Activated CD4-positive, alpha-beta T cell treated with anti-CD3 and anti-CD28 coated beads, Interleukin-2, amount 50 U/mL, for 16 hours (primary cell): ENCODE data around the gene KRTAP10-9.
"Not testable (repeated sequence)": the region's sequence is repeated elsewhere in the genome, so short reads cannot be mapped to it uniquely, and the experiment has no call there.

Source experiments
- DNase-seq: peaks from one replicate; pipeline ENCODE4 v3.0.0-alpha.2; 2020

Gene KRTAP10-9

DNA sequence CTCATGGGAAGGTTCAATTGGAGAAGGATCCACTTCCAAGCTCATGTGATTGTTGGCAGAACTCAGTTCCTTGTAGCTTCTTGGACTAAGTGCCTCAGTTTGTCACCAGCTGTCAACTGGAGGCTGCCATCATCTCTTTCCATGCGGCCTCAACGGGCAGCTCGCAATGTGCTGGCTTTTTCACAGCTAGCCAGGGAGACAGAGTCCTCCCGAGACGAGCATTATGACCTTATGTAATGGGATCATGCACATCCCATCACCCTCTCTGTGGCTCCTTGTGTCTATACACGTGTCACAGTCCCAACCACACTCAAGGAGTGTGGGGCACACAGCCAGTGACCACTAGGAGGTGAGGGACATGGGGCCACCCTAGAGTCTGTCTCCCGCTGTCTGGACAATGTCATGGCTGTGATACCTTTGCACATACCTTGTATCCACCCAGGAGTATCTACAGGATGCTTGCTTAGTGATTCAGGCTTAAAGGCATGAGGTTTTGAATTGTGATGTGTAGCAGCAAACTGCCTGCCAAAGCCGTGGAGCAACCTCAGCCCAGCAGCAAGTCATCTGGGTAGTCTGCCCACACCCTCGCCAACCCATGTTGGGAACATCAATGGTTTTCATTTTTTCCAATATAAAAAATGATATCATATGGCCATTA lies 30.7 kb upstream of the KRTAP10-9 start:
- DNase-seq = no peak

GRCh38 chr21:44598061-44598460 lies 28.8 kb upstream of the KRTAP10-9 start:
- no peak for DNase-seq

- DNase-seq = no peak
Measured at GRCh38 chr21:44599264-44600029, 27.4 kb upstream of the KRTAP10-9 start.

DNA sequence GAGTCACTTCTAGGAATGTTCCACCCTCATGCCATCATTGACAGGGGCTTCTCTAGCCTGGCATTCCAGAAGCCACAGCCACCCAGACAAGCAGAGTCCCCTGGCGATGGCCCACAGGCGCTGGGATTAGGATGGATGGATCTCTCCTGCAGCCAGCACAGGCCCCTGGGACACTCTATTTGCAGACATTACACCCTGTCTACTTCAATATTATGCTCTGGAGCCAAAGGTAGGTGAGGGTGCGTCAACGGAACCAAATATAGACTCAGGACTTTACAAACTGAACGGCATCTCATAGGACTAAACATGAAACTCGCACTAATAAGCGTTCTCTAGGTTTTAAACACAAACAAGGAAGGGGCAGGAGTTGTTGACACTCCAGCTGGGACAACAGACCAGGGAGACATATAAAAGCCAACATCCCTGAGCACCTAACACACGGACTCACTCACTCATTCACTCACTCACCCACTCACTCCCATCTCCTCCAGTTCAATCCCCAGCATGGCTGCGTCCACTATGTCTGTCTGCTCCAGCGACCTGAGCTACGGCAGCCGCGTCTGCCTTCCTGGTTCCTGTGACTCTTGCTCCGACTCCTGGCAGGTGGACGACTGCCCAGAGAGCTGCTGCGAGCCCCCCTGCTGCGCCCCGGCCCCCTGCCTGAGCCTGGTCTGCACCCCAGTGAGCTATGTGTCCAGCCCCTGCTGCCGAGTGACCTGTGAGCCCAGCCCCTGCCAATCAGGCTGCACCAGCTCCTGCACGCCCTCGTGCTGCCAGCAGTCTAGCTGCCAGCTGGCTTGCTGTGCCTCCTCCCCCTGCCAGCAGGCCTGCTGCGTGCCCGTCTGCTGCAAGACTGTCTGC lies 26.5 kb upstream of the KRTAP10-9 start, which contains the start of gene KRTAP10-7:
Gene KRTAP10-7, plus strand, starts transcription at position 480 of the 861 bp plus-strand sequence. Its CDS starts 25 bp downstream, at position 505.
- not testable (repeated sequence) for DNase-seq

GRCh38 chr21:44601091-44601490 lies 25.8 kb upstream of the KRTAP10-9 start:
- DNase-seq = not testable (repeated sequence)

DNA sequence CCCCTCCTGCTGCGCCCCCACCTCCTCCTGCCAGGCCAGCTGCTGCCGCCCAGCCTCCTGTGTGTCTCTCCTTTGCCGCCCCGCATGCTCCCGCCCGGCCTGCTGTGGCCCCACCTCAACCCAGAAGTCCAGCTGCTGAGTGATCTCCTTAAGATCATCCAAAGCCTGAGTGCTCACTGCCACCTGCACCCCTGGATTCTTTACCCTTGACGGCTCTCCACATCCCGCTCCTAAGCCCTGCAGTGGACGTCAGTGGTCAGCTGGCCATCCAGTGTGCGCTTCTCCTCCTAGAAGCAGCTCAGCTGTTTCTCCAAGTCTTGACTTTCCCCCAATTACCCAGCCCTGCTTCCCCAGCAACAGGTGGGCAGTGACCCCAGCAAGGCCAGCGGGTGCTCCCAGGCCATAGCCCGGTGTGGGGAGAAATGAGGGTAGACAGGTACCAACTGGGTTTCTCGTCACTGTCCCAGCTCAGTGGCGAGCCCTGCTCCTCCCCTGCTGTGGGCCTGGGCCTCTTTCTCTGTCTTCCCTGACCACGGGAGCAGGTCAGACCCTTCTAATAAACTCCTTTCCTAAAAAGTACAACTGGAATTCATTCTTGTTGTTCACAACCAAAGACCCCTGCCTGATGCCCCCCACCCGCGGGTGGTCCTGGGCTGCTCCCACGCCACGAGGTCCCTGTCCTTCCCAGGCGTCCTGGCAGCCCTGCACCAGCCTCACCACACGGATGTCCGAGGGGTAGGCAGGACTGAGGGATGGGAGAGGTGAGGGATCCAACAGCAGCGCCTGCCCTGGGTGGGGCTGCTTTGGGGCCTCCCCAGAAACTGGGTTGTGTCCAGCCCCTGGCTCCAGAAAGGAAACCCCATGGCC lies 25.1 kb upstream of the KRTAP10-9 start:
- no peak for DNase-seq

DNA sequence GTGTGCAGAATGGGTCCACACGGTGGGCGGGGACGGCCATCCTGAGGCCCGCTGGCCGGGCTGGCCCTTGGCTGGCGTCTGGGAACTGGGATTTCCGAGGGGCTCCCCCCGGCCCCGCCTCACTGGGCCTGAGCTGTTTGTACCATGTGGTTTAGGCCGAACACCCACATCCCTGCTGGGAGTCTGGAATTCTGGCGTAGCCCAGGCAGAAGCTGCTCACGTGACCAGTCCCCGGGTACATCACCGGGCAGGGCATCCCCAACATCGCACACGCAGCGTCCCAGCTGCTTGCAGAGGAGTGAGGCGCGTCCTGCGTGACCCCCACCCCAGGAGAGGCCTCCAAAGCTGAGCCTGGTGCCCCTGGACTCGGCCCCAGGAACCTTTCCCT lies 24.4 kb upstream of the KRTAP10-9 start:
- DNase-seq = no peak

DNA sequence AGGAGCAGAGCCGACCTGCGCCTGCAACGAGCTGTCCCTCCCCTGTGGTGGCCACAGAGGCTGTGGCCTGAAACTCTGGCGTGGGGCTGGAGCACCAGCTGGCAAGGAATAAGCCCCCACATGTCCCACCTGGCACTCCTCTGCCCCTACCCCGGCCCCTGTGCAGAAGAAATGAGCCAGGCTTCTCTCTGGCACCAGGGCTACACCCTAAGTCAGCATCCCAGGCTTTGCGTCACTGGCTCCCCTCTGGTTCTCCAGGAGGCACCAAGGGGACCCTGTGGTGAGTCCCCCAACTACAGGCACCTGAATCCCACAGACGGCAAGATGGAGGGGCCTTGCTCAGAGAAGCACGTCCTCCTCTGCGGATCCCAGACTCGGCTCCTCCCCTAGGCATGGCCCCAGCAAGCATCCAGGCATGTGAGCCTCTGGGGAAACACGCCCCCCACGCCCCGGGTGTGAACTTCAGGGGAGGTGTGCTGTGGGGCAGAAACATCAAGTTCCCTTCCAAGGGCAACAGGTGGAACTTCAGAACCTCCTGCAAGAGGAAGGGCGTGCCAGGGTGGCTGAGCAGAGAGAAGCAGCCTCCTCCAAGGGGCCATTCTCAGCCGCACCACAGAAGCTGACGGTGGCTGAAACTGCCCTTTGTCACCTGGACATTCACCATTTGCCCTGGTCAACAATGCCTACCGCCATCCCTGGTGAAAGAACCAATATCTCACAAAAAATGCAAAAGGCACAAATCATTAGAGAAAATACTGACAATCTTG lies 23.6 kb upstream of the KRTAP10-9 start:
- DNase-seq = no peak

GRCh38 chr21:44603911-44604310 lies 23.0 kb upstream of the KRTAP10-9 start:
- DNase-seq = no peak

GRCh38 chr21:44606495-44606894 lies 20.4 kb upstream of the KRTAP10-9 start:
- no peak for DNase-seq

DNA sequence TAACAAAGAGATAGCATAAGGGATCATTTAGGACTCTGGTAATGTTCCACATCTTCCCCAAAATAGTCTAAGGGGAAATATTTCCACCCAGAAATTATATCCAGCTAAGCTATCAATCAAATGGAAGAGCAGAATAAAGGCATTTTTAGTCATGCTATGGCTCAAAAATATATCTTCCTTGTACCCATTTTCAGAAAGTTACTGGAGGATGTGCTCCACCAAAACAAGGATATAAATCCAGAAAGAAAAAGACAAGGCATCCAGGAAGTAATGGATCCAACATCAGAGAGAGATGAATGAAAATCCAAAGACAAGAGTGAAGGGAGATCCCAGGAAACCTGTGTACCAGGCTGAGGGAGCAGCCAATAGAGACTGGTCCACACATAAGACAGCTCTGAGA lies 17.7 kb upstream of the KRTAP10-9 start:
- DNase-seq = no peak

- DNase-seq = not testable (repeated sequence)
Measured at GRCh38 chr21:44610157-44610843, 16.6 kb upstream of the KRTAP10-9 start.

- no peak for DNase-seq
Measured at GRCh38 chr21:44611551-44611950, 15.3 kb upstream of the KRTAP10-9 start.

DNA sequence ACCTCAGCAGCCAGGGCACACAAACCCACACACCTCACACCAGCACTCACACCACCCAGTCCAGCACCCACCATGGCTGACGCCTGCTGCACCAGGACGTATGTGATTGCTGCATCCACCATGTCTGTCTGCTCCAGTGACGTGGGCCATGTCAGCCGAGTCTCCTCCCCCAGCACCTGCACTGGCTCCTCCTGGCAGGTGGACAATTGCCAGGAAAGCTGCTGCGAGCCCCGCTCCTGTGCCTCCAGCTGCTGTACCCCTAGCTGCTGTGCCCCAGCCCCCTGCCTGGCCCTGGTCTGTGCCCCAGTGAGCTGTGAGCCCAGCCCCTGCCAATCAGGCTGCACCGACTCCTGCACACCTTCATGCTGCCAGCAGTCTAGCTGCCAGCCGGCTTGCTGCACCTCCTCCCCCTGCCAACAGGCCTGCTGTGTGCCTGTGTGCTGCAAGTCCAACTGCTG lies 14.8 kb upstream of the KRTAP10-9 start, which contains the start of gene KRTAP10-8:
Gene KRTAP10-8, plus strand, starts transcription at position 51 of the 458 bp plus-strand sequence. Its CDS starts 22 bp downstream, at position 73.
- DNase-seq = no peak

DNA sequence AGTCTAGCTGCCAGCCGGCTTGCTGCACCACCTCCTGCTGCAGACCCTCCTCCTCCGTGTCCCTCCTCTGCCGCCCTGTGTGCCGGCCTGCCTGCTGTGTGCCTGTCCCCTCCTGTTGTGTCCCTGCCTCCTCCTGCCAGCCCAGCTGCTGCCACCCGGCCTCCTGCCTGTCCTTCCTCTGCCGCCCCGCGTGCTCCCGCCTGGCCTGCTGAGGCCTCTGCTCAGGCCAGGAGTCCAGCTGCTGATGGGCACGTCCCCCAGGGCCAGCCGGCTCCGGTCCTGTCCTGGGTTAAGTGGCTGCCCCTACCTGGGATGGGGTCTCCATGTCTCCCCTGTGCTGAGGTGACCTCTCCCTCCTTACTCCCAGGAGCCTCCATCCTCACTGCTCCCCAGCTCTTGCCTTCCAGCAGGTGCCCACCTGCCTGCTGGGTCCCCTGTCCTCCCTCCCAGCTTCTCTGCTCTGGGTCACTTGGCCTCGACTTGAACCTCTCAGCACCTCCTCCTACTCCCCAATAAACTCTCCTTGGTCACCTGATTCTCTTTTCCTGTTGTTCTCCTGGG lies 14.1 kb upstream of the KRTAP10-9 start:
- no peak for DNase-seq

DNA sequence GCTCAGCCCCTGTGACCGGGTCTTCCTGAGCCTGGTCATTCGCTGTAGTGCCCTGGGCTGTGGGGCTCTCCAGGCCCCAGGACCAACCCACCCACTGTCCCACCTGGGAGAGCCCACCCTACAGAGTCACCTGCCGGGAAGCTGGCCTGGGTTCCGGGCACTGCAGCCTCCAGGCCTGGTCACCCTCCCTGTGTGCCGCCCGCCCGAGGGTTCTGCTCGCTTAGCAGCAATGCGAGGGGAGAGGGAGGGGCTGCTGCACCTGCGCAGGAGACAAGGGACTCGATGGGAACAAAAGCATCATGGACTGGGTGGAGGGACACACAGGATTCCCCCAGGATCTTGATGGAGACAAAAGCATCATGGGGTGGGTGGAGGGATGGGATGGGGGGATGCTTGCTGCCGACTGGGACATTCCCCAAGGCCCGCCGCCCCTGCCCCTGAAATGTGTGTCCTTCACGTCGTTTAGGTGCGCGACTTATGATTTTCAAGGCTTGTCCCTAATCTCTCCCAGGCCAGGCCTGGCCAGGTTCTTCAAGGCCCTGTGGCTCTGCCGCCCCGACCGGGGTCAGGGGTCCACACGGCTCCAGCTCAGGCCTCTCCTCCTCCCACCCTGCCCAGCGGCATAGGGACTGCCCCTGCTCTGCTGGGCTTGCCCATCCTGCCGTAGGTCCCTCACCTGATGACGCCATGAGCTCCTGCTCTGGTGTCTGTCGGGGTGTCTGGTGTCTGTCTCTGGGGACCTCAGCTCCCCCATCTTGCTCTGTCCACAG lies 13.3 kb upstream of the KRTAP10-9 start:
- no peak for DNase-seq

GRCh38 chr21:44614161-44614631 lies 12.7 kb upstream of the KRTAP10-9 start:
- no peak for DNase-seq

- DNase-seq = no peak
Measured at GRCh38 chr21:44614961-44615391, 11.9 kb upstream of the KRTAP10-9 start.

GRCh38 chr21:44615466-44615865 lies 11.4 kb upstream of the KRTAP10-9 start:
- DNase-seq = no peak
